ENCODE measurements around the gene POU2AF1. TPM values are rescaled to one million over a fixed set of nuclear protein-coding genes. Genes with fewer than 3 reads are reported as not detected.

Gene POU2AF1
- total RNA-seq, 1 donor from 2014 or later = 2.5 TPM

DNA sequence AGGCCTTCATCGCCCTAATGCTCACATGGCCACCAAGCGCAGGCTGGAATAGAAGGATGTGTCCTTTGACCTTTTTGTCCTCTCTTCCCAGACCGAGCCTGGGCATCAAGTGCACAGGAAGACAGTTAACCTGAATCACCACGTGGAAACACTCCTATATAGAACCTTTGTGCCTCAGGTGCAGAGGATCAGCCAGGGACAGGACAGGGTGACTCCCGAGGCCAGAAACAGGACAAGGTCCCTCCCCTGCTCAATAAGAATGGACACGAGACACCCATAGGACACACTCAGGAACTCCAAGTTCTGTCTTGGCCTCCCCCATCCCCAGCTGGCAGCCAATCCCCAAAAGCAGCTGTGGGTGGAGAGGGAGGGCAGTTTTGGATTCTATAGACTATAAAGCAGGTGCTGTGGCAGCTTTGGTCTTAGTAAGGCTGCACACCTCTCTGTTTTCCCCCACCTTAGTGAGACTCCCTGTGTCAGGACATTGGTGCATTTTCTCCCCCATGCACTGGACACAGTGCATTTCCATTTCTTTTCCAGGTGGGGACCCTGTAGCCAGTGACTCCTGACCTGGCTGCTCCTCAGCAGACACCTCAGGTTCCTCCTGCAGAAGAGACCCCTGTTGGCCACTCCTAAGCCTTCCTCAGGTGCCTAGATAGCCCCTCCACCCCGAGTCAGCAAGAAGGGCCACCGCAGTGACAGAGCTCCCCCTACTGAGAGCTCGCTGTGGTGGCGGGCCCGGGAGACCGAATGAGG is 43.6 kb upstream of the POU2AF1 start:
- TF ChIP-seq, protein P1, sequence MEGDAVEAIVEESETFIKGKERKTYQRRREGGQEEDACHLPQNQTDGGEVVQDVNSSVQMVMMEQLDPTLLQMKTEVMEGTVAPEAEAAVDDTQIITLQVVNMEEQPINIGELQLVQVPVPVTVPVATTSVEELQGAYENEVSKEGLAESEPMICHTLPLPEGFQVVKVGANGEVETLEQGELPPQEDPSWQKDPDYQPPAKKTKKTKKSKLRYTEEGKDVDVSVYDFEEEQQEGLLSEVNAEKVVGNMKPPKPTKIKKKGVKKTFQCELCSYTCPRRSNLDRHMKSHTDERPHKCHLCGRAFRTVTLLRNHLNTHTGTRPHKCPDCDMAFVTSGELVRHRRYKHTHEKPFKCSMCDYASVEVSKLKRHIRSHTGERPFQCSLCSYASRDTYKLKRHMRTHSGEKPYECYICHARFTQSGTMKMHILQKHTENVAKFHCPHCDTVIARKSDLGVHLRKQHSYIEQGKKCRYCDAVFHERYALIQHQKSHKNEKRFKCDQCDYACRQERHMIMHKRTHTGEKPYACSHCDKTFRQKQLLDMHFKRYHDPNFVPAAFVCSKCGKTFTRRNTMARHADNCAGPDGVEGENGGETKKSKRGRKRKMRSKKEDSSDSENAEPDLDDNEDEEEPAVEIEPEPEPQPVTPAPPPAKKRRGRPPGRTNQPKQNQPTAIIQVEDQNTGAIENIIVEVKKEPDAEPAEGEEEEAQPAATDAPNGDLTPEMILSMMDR (IDR thresholded peaks at IDR 0.05) = peak; percentile 71
- ATAC-seq (peak; percentile 89), DNase-seq (peak; percentile 83)
- Histone ChIP-seq H3K27ac (no peak overlapping the region), H3K27me3 (no peaks in the 10 kb centered on the region), H3K4me3 (no peak overlapping the region), H3K36me3 (no peaks in the 10 kb centered on the region), H3K4me1 (peaks cover 8% of the 10 kb centered on the region), H3K9me3 (no peaks in the 10 kb centered on the region)
- intact Hi-C loops (cut with DNase I) = no loop called here

DNA sequence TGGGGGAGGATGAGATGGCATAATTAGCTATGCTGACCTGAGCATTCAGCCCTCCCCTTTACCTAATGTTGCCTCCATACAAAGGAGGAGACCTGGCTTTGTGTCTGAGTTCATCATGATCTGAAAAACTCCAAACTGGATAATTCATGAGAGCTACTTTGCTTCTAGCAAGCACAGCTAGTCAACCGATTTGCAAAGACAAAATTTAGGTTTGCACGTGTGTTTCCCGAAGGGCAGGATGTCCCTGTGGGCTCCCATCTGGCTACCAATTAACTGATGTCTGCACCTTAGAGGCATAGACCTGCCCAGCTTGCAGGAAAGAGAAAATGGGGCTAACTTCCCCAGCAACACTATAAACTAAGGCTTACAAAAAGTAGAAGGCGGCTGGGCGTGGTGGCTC is 42.2 kb upstream of the POU2AF1 start:
- TF ChIP-seq, protein P1 (IDR thresholded peaks at IDR 0.05) = no peak
- Histone ChIP-seq H3K9me3 (no peaks in the 10 kb centered on the region), H3K27ac (no peak overlapping the region), H3K4me1 (peaks cover 21% of the 10 kb centered on the region), H3K4me3 (no peak overlapping the region), H3K36me3 (no peaks in the 10 kb centered on the region), H3K27me3 (no peaks in the 10 kb centered on the region)
- ATAC-seq = no peak
- intact Hi-C loops (cut with DNase I) = no loop called here
- DNase-seq = no peak

DNA sequence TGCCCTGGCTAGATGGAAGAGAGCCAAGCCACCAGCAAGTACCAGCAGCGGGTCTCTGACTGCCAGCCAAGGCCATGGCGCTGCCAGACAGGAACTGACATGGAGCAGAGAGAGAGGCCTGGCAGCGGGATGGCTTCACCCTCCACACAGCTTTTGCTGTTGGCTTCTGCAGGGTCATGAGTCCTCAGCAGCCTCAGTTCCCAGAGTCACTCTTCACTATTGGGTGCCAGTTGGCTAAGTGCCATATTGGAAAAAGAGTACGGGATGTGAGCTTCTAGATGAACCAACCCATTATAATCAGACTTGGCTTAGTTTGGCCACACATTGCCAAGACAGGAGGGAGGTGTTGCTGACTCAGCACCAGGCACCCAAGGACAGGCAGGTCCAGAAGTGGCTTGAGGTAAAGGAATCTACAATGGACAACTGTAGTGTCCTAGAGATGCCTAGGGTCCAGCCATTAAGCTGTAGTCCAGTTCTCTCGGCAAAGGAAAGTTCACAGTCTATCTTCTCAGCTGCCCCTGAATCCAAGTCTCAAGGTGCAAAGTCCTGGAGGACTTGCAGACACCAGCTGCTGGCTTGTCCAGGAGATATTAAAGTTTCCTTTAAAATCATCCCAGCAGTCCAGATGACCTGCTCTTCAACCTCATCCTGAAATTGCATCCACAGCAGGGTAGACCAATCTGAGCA is 40.7 kb upstream of the POU2AF1 start:
- no peak for ATAC-seq
- Histone ChIP-seq H3K4me3 (no peak overlapping the region), H3K27me3 (no peaks in the 10 kb centered on the region), H3K36me3 (no peaks in the 10 kb centered on the region), H3K27ac (no peak overlapping the region), H3K9me3 (no peaks in the 10 kb centered on the region), H3K4me1 (peaks cover 21% of the 10 kb centered on the region)
- DNase-seq = no peak
- intact Hi-C loops (cut with DNase I) = no loop called here
- TF ChIP-seq, protein P1 (IDR thresholded peaks at IDR 0.05) = no peak

DNA sequence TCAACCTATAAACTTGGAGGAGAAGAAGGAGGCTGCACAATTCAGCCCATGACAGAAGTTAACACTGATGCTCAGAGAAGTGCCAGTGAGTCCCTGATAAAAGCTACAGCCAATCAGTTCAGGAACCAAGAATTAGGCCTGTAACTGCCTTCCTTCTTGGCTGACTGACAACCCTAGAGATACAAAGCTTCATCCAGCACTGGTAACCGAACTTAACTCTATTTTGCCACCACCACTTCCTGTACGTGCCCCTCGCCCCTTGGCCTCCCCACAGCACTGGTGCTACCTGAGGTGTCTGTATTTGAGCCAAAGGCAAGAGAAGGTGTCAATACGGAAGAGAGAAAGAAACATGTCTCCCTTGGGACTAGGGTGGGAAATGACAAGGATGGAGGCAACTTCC is 40.1 kb upstream of the POU2AF1 start:
- TF ChIP-seq, protein P1 (IDR thresholded peaks at IDR 0.05) = no peak
- no peak for ATAC-seq
- Histone ChIP-seq H3K9me3 (no peaks in the 10 kb centered on the region), H3K4me1 (peaks cover 21% of the 10 kb centered on the region), H3K27me3 (no peaks in the 10 kb centered on the region), H3K36me3 (no peaks in the 10 kb centered on the region), H3K27ac (no peak overlapping the region), H3K4me3 (no peak overlapping the region)
- DNase-seq = no peak
- intact Hi-C loops (cut with DNase I) = no loop called here

DNA sequence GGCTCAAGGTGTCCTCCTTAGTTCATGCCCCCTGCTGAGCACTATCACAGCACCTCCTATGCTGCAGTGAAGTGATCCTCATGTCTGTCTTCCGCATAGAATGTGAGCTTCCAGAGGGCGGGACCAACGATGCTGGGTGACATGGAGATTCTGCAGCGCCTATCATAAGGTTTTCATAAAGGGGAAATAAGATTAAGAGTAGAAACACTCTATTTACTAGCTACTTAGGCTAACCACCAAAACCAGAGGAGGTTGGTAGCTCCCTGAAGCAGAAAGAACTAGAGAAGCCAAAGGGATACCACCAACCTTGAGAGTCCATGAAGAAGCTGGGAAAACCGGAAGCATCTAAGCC is 39.3 kb upstream of the POU2AF1 start:
- ATAC-seq (no peak), DNase-seq (no peak)
- no peaks in the 10 kb centered on the region for H3K36me3 ChIP-seq
- H3K4me3 ChIP-seq = no peak overlapping the region
- no peak overlapping the region for H3K27ac ChIP-seq
- no peaks in the 10 kb centered on the region for H3K27me3 ChIP-seq
- intact Hi-C loops (cut with DNase I) = no loop called here
- H3K4me1 ChIP-seq = peaks cover 21% of the 10 kb centered on the region
- TF ChIP-seq, protein P1 (IDR thresholded peaks at IDR 0.05) = no peak
- H3K9me3 ChIP-seq = no peaks in the 10 kb centered on the region
